Lower leg skin (tissue), 4 donors: ENCODE measurements around the gene ST8SIA6. TPM values are rescaled to one million over a fixed set of nuclear protein-coding genes. Genes with fewer than 3 reads are reported as not detected.
"Not testable (repeated sequence)": the region's sequence is repeated elsewhere in the genome, so short reads cannot be mapped to it uniquely, and the experiment has no call there.

Experiments
- DNase-seq, 2 donors: peaks; one replicate each; pipeline ENCODE4 v3.0.0-alpha.2; 2019; ENCODE audit warnings: low spot score in 2 of 2
- H3K4me3 ChIP-seq: fragments of 200-600 bp; sonication (generic); 2 replicates; pipeline ENCODE4 v1.5.1; 2017; ENCODE audit warnings: mild to moderate bottlenecking, low read depth; ENCODE audit not compliant: poor library complexity, severe bottlenecking
- CTCF ChIP-seq, 3 donors: fragments of 450-650 bp; IDR thresholded peaks; one replicate each; pipeline ENCODE4 v1.5.1; 2016; ENCODE audit warnings: antibody characterized with exemption in 3 of 3, mild to moderate bottlenecking in 3 of 3, moderate library complexity in 2 of 3
- POLR2A ChIP-seq, 2 donors: fragments of 450-650 bp; IDR thresholded peaks; one replicate each; pipeline ENCODE4 v1.6.1; 2016 to 2017; ENCODE audit warnings: antibody characterized with exemption in 2 of 2, mild to moderate bottlenecking in 1 of 2, moderate library complexity in 1 of 2
- WGBS, 2 donors: methylation state at CpG; one replicate each; pipeline ENCODE4 v1.1.5; 2018; 5-methylcytosine and 5-hydroxymethylcytosine counted together
- intact Hi-C: fragments of 100-400 bp; cut with DNase I; formaldehyde crosslinking; loops from one replicate; pipeline ENCODE4 v1.15.0; 2023; ENCODE audit warnings: low total_unique reads
- total RNA-seq, 4 donors: library from RNA; depleted of rRNA; stranded (reverse); fragments of >200 nt; gene quantifications; one replicate each; pipeline ENCODE4 v1.1.0, GENCODE V29; 2016

ST8SIA6 gene
- total RNA-seq, 4 donors from 2014 or later: 0.34 to 2.8 (median 1.5) TPM

GRCh38 chr10:17326377-17326776, 128.0 kb downstream of the ST8SIA6 start:
- H3K4me3 ChIP-seq: no peak overlapping the region
- WGBS, 2 donors: 77 to 82% methylated on average over 4 of the region's 4 CpGs
- DNase-seq: no peak
- TF ChIP-seq CTCF (IDR thresholded peaks at IDR 0.05) (no peak), POLR2A (IDR thresholded peaks at IDR 0.05) (no peak)
- intact Hi-C loops: loop anchor here (5.0 kb wide), 1 partner anchor 166 kb away; no protein-coding TSS in a partner anchor

GRCh38 chr10:17321957-17322356, 132.4 kb downstream of the ST8SIA6 start:
- H3K4me3 ChIP-seq, intact Hi-C loops, DNase-seq: not testable (repeated sequence)
- 83 to 85% methylated on average over 3 of the region's 3 CpGs for WGBS, 2 donors

- intact Hi-C loops: no loop called here
- 78 to 90% methylated on average over 1 of the region's 1 CpG for WGBS, 2 donors
- DNase-seq: no peak
- no peak overlapping the region for H3K4me3 ChIP-seq
- TF ChIP-seq POLR2A (IDR thresholded peaks at IDR 0.05) (no peak), CTCF (IDR thresholded peaks at IDR 0.05) (no peak)
These were observed 137.8 kb downstream of the ST8SIA6 start for GRCh38 chr10:17316488-17317170.

- 60 to 63% methylated on average over 2 of the region's 2 CpGs for WGBS, 2 donors
- intact Hi-C loops: no loop called here
- H3K4me3 ChIP-seq: no peak overlapping the region
- no peak for DNase-seq
- TF ChIP-seq POLR2A (IDR thresholded peaks at IDR 0.05): no peak
- TF ChIP-seq CTCF (IDR thresholded peaks at IDR 0.05): no peak
These were observed 145.0 kb downstream of the ST8SIA6 start for GRCh38 chr10:17309435-17309834.

- 62 to 68% methylated on average over 3 of the region's 3 CpGs for WGBS, 2 donors
- TF ChIP-seq POLR2A (IDR thresholded peaks at IDR 0.05): no peak
- no peak for TF ChIP-seq CTCF (IDR thresholded peaks at IDR 0.05)
- H3K4me3 ChIP-seq: no peak overlapping the region
These were observed 147.3 kb downstream of the ST8SIA6 start for GRCh38 chr10:17307123-17307522.

GRCh38 chr10:17292375-17292774, 162.0 kb downstream of the ST8SIA6 start:
- no peak overlapping the region for H3K4me3 ChIP-seq
- 77 to 93% methylated on average over 4 of the region's 4 CpGs for WGBS, 2 donors
- DNase-seq: no peak
- TF ChIP-seq CTCF (IDR thresholded peaks at IDR 0.05): no peak
- TF ChIP-seq POLR2A (IDR thresholded peaks at IDR 0.05): no peak
- intact Hi-C loops: loop anchor here (10.0 kb wide), 1 partner anchor 132 kb away; no protein-coding TSS in a partner anchor

More at GRCh38 chr10:17307123-17307522, 147.3 kb downstream of the ST8SIA6 start:
- intact Hi-C loops: no loop called here
- DNase-seq: no peak
